Esophagus squamous epithelium (tissue), 5 donors: ENCODE measurements around the gene SRGAP3. TPM values are rescaled to one million over a fixed set of nuclear protein-coding genes. Genes with fewer than 3 reads are reported as not detected.

Source experiments
- DNase-seq: peaks from one replicate; lab custom pipeline; 2025; lab: John Stamatoyannopoulos, UW
- H3K27ac ChIP-seq, 4 donors: fragments of 200-600 bp; sonication (generic); one replicate each; pipeline ENCODE4 v1.5.1; 2016 to 2019; ENCODE audit warnings: mild to moderate bottlenecking in 1 of 4
- H3K27me3 ChIP-seq, 4 donors: fragments of 200-600 bp; sonication (generic); 1 replicate in 3 of 4; 2 replicates in 1 of 4; pipeline versions ENCODE4 v1.5.1 to v1.6.0; 2017 to 2021; ENCODE audit warnings: antibody characterized with exemption in 1 of 4
- H3K36me3 ChIP-seq, 3 donors: fragments of 200-600 bp; sonication (generic); one replicate each; pipeline ENCODE4 v1.5.1; 2016 to 2019
- H3K4me1 ChIP-seq, 3 donors: fragments of 200-600 bp; sonication (generic); one replicate each; pipeline ENCODE4 v1.5.1; 2017 to 2019
- H3K4me3 ChIP-seq, 4 donors: fragments of 200-600 bp; sonication (generic); 1 replicate in 3 of 4; 2 replicates in 1 of 4; pipeline ENCODE4 v1.5.1; 2016 to 2019; ENCODE audit warnings: mild to moderate bottlenecking in 2 of 4, moderate library complexity in 1 of 4
- H3K9me3 ChIP-seq, 3 donors: fragments of 200-600 bp; sonication (generic); one replicate each; pipeline ENCODE4 v1.5.1; 2016 to 2019
- POLR2A ChIP-seq, 4 donors: fragments of 450-650 bp; IDR thresholded peaks; one replicate each; pipeline ENCODE4 v1.6.1; 2017; ENCODE audit warnings: antibody characterized with exemption in 4 of 4, mild to moderate bottlenecking in 4 of 4, moderate library complexity in 3 of 4
- WGBS, 2 donors: methylation state at CpG; one replicate each; pipeline ENCODE4 v1.1.5; 2018; 5-methylcytosine and 5-hydroxymethylcytosine counted together
- intact Hi-C: fragments of 100-400 bp; cut with DNase I; formaldehyde crosslinking; loops from one replicate; pipeline ENCODE4 v1.15.0; 2022
- total RNA-seq, 4 donors: library from RNA; depleted of rRNA; stranded (reverse); fragments of >200 nt; gene quantifications; one replicate each; pipeline ENCODE4 v1.1.0, GENCODE V29; 2016
- TF ChIP-seq, protein P1 (sequence below), 6 experiments: fragments of 450-650 bp in 4 of 6; fragments of 200-600 bp in 2 of 6; sonication (generic) in 2 of 6; IDR thresholded peaks; one replicate each; pipeline ENCODE4 v1.5.1; 2016 to 2019; ENCODE audit warnings: antibody characterized with exemption in 6 of 6, mild to moderate bottlenecking in 4 of 6, moderate library complexity in 4 of 6
- donor health status: DM: yes; HTN: yes; CAD: no.

Gene SRGAP3
- total RNA-seq, 4 donors from 2014 or later = 4.0 to 15.8 (median 6.6) TPM

GRCh38 chr3:9007928-9008327 lies 241.5 kb downstream of the SRGAP3 start:
- H3K27me3 ChIP-seq = no peaks in the 10 kb centered on the region
- TF ChIP-seq POLR2A (IDR thresholded peaks at IDR 0.05) = no peak
- TF ChIP-seq, protein P1, sequence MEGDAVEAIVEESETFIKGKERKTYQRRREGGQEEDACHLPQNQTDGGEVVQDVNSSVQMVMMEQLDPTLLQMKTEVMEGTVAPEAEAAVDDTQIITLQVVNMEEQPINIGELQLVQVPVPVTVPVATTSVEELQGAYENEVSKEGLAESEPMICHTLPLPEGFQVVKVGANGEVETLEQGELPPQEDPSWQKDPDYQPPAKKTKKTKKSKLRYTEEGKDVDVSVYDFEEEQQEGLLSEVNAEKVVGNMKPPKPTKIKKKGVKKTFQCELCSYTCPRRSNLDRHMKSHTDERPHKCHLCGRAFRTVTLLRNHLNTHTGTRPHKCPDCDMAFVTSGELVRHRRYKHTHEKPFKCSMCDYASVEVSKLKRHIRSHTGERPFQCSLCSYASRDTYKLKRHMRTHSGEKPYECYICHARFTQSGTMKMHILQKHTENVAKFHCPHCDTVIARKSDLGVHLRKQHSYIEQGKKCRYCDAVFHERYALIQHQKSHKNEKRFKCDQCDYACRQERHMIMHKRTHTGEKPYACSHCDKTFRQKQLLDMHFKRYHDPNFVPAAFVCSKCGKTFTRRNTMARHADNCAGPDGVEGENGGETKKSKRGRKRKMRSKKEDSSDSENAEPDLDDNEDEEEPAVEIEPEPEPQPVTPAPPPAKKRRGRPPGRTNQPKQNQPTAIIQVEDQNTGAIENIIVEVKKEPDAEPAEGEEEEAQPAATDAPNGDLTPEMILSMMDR (IDR thresholded peaks at IDR 0.05) = no peak
- no peaks in the 10 kb centered on the region for H3K4me1 ChIP-seq
- DNase-seq = no peak
- intact Hi-C loops = no loop called here
- H3K9me3 ChIP-seq = no peaks in the 10 kb centered on the region
- WGBS, 2 donors = 63 to 69% methylated on average over 2 of the region's 2 CpGs
- H3K27ac ChIP-seq = no peak overlapping the region
- peaks cover 0 to 61% (median 0%) of the 10 kb centered on the region in 3 donors for H3K36me3 ChIP-seq
- H3K4me3 ChIP-seq = no peak overlapping the region

DNA sequence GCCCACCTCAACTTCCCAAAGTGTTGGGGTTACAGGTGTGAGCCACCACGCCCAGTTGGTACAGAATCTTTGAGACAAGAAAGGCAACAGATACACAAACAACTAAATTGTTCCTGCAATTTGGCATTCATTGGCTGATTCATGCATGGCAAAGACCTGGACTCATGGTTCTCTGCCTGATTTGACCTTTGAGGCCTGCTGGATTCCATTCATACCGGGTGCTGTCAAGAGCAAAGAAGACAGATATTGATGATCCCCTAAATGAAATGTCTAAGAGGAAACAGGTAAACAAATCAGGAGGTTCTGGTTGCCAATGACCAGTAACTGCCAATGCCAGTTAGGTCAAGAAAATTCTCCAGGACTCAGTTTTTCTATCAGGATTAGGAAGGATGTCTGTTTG lies 242.2 kb downstream of the SRGAP3 start:
- no peak overlapping the region for H3K27ac ChIP-seq
- H3K4me1 ChIP-seq = no peaks in the 10 kb centered on the region
- H3K27me3 ChIP-seq = no peaks in the 10 kb centered on the region
- DNase-seq = no peak
- TF ChIP-seq, protein P1 (IDR thresholded peaks at IDR 0.05) = no peak
- TF ChIP-seq POLR2A (IDR thresholded peaks at IDR 0.05) = no peak
- peaks cover 0 to 54% (median 0%) of the 10 kb centered on the region in 3 donors for H3K36me3 ChIP-seq
- intact Hi-C loops = no loop called here
- WGBS, 2 donors = 61 to 83% methylated on average over 2 of the region's 2 CpGs
- no peak overlapping the region for H3K4me3 ChIP-seq
- H3K9me3 ChIP-seq = no peaks in the 10 kb centered on the region

DNA sequence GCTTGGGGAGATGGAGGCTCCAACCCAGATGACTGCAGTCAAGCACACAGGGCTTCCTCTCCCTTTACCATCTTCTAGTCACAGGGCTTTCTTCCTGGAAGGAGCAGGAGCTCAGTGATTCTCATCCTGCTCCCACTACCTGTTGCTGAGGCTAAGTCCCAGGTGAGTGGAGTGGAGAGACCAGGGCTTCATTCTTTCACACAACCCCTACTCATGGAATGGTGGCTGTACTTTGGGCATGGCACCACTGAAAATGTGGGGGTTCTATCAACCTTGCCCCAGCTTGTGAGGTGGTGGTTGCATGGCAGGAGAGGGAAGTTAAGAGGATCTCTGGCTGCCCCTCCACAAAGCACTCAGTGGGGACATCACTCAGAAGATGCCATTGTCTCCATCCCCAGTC lies 249.4 kb downstream of the SRGAP3 start:
- Histone ChIP-seq H3K27me3 (no peaks in the 10 kb centered on the region), H3K36me3 (peaks cover 0 to 4% (median 0%) of the 10 kb centered on the region in 3 donors), H3K4me3 (no peak overlapping the region), H3K9me3 (no peaks in the 10 kb centered on the region), H3K4me1 (no peaks in the 10 kb centered on the region), H3K27ac (no peak overlapping the region)
- DNase-seq = no peak
- TF ChIP-seq POLR2A (IDR thresholded peaks at IDR 0.05) = no peak
- TF ChIP-seq, protein P1 (IDR thresholded peaks at IDR 0.05) = no peak
- intact Hi-C loops = no loop called here

GRCh38 chr3:8997151-8997550 lies 252.3 kb downstream of the SRGAP3 start:
- peaks cover 0 to 29% (median 0%) of the 10 kb centered on the region in 3 donors for H3K36me3 ChIP-seq
- no peaks in the 10 kb centered on the region for H3K9me3 ChIP-seq
- H3K4me1 ChIP-seq = no peaks in the 10 kb centered on the region
- H3K27me3 ChIP-seq = no peaks in the 10 kb centered on the region
- intact Hi-C loops = no loop called here
- TF ChIP-seq, protein P1 (IDR thresholded peaks at IDR 0.05) = peak in 1 of 6 experiments; percentile 1
- no peak for TF ChIP-seq POLR2A (IDR thresholded peaks at IDR 0.05)
- no peak for DNase-seq
- 75 to 78% methylated on average over 3 of the region's 3 CpGs for WGBS, 2 donors
- H3K27ac ChIP-seq = no peak overlapping the region
- no peak overlapping the region for H3K4me3 ChIP-seq

DNA sequence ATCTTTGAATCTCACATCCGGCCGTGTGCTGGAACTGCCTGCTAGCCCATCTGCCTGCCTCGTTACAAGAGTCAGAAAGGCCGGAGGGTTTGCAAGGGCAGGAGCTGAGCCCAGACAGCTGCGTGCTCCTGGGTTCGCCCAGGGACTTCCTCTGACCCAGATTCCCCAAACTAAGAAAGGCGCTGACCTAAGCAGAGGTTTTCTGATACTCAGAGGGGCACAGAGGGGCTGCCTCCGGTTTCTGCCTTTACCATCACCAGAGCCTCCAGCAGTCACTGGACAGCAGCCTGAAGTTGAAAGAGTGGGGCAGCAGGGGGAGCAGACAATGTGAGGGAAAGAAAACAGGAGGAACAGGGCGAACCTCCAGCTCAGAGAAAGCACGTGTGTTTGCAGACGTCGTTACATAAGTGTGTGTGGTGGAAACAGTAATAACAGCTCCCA lies 252.7 kb downstream of the SRGAP3 start:
- H3K36me3 ChIP-seq = peaks cover 0 to 34% (median 0%) of the 10 kb centered on the region in 3 donors
- H3K9me3 ChIP-seq = no peaks in the 10 kb centered on the region
- no peaks in the 10 kb centered on the region for H3K27me3 ChIP-seq
- TF ChIP-seq, protein P1 (IDR thresholded peaks at IDR 0.05) = peak in 2 of 6 experiments; percentile 8 to 24
- no peak for TF ChIP-seq POLR2A (IDR thresholded peaks at IDR 0.05)
- no peaks in the 10 kb centered on the region for H3K4me1 ChIP-seq
- H3K4me3 ChIP-seq = no peak overlapping the region
- DNase-seq = no peak
- H3K27ac ChIP-seq = no peak overlapping the region
- 36 to 38% methylated on average over 5 to 10 of the region's 12 CpGs for WGBS, 2 donors
- intact Hi-C loops = no loop called here
